ENCODE data around the gene DGKG.

DGKG gene

DNA sequence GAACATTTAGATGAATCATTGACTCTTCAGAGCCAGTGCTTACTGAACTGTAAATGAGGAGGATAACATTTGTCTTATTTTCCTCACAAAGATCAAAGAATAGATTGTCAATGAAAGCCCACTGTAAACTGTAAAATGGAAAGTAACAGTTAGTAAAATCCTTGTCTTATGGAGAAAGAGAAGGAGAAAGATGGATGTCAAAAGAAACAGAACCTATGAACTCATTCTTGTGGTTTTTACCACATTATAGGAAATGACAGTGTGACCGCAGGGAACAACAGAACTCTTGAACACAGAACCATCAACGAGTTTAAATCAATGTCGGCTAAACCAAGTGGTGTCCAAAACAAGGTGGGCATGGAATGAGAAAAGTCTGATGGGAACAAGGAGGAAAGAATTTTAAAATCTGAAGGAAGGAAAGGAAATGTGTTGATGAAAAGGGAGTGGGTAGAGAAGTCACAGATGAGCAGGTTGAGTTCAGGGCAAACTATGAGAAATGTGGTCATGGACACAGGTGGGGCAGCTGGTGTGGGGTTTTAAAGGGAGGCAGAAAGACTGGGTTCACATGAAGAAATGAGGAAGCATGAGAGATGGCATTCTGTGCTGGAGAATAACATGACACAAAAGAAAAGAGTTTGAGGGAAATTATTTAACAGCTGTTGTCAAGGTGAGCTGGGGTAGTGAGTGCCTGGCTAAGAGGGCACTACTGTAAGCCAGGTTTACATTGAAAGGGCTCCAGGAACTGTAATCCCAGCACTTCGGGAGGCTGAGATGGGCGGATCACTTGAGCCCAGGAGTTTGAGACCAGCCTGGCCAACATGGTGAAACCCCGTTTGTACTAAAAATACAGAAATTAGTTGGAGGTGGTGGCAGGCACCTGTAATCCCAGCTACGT is 210.7 kb downstream of the DGKG start:
- FAIRE-seq: no peak
- DNase-seq (ENCODE audit: insufficient read length, low spot score): no peak

DNA sequence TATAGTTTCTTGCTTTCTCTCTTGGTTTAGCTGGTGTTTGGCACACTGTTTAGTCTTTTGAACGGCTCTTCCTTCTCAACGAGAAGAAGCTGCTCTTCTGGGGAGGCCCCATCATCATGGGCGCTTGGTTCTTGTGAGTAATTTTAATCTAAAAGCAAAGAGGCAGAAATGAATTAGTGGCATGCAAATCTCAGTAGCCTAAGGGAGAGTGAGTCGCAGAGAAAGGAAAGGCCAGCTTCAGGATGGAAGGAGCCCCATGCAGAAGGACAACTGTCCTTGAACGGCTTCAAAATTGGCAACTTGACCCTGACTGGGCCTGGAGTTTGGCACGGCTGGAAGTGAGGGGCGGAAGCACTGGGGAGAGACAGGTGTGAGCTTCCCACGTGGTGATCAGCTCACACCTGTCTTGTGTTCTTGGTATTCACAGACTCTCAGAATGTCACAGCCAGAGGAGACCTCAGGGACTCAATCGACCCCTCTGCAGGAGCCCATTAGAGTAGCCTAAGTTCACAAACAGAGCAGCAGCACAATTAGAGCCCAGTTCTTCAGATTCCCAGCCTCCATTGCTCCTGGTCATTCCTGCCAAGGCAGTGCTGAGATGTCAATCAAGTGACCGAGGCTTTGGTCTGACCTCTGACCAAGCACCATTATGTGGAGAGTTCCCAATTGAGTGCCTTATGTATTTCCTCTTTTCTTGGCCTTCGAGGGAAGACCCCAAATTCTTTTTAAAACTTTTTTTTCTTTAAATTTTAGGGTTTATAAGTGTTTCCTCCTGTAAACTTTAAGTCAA is 211.8 kb downstream of the DGKG start:
- DNase-seq (ENCODE audit: insufficient read length, low spot score) (no peak), FAIRE-seq (no peak)

DNA sequence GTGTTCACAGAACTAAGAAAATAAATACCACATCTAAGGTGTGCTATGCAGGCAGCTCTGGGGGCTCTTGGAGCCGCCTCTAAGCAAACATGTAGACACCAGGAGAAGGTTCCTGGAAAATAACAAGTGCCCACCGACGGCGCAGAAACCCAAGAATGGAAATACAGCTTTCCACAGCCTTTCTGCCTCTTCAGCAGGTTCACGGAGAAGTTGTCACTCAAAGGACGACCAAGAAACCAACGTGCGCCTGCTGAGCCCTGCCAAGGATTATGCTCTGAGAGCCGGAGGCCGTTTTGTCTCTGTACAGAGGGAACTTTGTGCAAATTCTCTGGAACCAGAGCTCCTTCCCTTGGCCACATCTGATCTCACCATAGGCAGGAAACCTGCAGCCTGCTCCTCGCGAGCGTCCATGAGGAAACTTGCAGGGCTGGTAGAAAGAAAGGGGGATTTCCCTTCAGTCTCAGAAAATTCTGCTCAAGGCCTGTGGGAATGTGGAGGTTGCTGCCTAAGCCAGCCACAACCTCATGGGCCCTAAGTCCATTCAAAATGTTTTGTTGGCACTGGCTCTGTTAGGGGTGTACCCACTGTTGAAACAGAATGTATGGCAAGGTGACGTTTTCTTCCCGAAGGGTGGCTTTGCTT is 212.6 kb downstream of the DGKG start:
- FAIRE-seq (no peak), DNase-seq (ENCODE audit: insufficient read length, low spot score) (no peak)

DNA sequence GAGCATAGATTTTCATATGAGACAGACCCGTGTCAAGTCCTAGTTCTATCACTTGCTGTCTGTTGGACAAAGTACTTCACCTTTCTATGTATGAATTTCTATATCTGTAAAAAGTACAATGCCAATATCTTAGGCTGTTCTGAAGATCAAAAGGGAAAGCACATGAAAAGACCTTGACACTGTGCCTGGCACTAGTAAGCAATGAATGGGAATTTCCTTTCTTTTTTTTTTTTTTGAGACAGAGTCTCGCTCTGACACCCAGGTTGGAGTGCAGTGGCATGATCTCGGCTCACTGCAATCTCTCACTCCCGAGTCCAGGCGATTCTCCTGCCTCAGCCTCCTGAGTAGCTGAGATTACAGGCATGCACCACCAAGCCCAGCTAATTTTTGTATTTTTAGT is 217.8 kb downstream of the DGKG start:
- no peak for FAIRE-seq
- DNase-seq (ENCODE audit: insufficient read length, low spot score): no peak

DNA sequence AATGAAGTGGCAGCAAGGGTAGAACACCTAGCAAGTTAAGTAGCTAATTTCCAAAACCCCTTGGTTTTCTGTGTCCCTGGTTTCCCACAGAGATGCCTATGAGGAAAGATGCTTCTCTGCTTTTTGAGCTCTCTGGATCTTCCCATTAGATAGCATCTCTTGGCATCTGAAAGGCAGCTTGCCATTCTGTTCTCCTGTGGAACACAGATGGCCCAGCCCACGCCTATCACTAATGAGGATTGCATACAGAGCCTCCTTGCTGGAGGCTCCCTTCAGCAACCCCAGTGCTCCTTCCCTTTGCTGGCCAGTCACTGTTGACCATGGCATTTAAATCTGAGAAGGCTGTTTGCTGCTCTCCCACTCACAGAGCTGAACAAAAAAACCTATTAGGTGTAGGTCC is 218.8 kb downstream of the DGKG start:
- no peak for DNase-seq (ENCODE audit: insufficient read length, low spot score)

DNA sequence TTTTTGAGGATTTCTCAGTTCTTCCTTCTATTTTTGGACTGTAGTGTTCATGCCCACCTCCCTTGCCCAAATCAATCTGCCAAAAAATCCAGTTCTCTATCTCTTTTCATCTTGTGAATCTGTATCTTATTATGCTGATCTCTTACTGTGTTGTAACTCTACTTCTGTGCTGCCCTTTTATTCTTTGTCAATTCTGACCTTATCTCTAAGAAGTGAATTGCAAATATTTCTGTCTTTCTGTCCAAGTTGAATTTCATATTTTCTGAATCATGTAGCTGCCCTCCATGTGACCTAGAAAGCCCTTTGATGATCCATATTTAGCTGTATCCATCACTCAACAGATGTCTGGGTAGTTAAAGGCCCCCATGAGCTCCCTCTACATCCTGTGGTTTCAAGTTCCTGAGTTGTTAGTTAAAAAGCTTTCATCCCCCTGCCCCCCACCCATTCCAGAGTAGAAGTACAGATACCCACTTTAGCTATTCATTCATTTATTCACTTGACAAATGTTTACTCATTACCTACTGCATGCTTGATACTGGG is 219.6 kb downstream of the DGKG start:
- DNase-seq (ENCODE audit: insufficient read length, low spot score) (no peak), FAIRE-seq (no peak)

More for the DNA sequence above, 218.8 kb downstream of the DGKG start:
- FAIRE-seq: no peak

DNA sequence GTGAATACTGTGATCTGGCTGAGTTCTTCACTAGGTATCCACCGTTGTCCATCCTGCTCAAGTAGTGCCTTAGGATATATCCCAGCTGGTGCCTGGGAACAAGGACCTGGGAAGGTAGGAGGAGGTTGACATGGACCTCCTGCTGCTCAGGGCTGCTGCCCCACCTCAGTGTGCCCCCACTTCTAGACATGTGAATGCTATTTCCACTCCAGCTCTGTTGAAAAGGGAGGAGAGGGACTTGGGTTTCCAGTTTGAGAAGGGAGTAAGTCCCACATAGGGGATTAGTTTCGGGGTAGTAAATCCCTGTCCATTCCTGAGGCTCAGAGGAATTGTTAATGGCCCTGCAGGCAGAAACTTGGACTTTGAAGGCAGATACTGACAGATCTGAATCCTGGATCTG is 220.2 kb downstream of the DGKG start:
- DNase-seq (ENCODE audit: insufficient read length, low spot score): no peak
- FAIRE-seq: no peak

DNA sequence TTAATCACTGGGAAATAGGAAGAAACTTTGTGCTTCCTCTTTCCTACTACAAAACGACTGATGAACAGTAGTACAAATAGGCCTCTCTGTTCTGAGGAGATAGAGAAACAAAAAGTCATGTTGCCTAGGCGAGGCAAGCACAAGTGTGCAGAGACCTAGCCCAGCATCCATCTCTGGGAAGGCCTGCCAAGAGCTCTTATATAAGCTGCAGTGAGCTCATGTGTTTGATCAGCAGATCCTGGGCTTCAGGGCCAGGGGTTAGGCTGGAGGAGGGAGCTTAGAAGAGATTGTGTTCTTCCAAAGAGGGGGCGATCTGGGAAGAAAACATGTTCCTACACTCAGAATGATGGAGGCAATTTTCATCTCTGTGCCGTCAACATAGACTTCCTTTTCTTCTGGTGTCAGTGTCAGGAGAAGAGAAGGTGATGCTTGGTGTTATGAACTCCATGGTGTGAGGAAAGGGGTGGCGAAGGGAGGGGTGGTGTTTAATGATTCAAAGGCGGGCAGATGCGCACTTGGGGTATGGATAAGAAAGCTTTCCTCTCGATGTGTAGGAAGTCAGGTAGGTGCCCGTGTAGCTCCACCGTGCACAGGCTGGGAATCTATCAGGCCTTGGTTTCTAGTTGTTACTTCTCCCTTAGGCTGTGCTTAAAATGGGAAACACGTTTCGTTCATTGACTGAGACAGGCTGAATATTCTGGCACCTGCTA is 223.6 kb downstream of the DGKG start:
- FAIRE-seq (no peak), DNase-seq (ENCODE audit: insufficient read length, low spot score) (no peak)

DNA sequence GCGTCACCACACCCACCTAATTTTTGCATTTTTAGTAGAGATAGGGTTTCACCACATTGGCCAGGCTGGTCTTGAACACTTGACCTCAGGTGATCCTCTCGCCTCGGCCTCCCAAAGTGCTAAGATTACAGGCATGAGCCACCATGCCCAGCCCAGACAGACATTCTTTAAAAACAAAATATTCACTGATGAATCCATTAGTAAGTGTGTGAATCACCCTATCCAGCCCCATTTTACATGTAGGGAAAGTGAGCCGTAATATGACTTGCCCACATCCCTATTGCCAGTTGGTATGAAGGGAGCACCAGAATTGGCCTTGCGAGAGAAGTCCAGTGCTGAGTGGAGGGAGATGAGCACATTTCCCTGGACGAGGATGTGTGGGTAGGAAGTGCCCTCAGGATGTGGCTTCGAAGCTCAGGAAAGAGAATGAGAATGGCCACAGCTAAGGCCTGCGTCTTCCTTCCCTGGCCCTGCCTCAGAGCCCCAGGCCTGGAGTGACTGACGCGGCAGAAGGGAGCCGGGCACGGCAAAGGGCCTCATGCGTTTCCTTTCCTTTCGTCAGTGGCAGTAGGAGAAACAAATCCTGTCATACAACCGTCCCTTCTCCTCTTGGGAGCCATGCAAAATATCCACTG is 224.9 kb downstream of the DGKG start:
- no peak for FAIRE-seq
- no peak for DNase-seq (ENCODE audit: insufficient read length, low spot score)

DNA sequence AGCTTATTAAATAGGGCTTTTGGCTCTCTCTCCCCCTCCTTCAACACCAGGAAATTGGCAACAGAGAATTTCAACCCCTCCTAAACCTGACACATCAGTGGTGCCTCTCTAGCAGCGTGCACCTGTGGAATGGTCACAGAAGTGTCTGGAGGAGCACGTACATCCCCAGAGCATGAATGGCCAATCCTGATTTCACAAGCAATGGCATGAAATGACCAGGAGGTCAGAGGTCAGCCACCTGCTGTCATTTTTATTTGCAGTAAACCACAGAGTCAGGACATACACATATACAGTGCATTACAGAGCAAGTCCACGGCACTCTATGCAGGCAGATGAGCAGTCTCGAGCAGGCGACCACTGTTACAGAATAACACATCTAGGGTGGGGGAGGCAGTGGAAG is 228.1 kb downstream of the DGKG start:
- FAIRE-seq (no peak), DNase-seq (ENCODE audit: insufficient read length, low spot score) (no peak)

DNA sequence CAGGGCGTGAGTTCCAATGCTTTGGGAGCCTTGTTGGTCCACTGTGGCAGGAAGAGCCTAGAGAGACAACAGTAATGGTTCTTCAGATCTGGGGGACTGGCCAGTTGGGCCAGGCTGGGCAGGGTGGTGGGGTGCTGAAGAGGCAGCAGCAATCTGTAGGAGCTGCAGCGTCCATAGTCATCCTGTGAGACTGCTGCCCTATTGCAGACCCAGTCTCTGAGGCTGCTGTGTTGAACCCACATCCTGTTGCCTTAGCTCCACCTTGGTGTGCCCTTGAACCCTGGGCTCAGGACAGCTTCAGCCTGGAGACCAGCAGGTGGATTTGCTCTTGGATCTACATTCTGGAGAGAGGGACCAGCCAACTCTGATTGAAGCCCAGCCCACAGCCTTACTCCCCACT is 229.5 kb downstream of the DGKG start:
- FAIRE-seq: no peak

DNA sequence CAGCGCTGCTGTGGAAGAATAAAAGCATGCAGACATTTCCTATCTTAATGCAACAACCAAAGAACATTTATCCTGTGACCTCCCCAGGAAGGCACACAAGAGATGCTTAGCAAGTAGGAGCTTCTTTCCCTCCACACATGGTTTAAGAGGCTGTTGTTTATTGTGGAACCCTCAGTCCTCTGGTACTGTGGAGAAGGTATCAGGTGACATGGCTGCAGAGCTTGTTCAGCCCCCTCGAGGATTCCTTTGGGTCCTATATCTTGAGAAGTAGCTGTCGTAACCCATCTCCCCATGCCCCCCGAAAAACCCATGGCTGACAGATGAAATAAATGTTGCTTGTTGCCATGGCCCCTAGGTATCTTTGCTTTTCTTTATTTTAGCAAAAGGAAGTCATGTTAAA is 232.8 kb downstream of the DGKG start:
- no peak for DNase-seq (ENCODE audit: insufficient read length, low spot score)
- no peak for FAIRE-seq

More for the DNA sequence above, 229.5 kb downstream of the DGKG start:
- no peak for DNase-seq (ENCODE audit: insufficient read length, low spot score)

DNA sequence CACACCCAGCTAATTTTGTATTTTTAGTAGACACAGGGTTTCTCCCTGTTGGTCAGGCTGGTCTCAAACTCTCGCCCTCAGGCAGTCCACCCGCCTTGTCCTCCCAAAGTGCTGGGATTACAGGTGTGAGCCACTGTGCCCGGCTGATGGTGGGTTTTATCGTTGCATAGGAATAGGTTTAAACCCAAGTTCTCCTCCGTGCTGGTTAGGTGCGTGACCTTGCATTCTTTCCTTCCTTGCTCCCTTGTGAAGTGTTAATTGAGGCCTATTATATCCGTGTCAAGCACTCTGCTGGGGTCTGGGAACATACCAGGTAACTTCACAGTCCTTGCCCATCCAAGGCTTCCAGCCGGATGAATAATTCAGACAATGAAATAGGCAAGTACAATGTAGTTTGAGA is 233.9 kb downstream of the DGKG start:
- DNase-seq (ENCODE audit: insufficient read length, low spot score) (no peak), FAIRE-seq (no peak)

DNA sequence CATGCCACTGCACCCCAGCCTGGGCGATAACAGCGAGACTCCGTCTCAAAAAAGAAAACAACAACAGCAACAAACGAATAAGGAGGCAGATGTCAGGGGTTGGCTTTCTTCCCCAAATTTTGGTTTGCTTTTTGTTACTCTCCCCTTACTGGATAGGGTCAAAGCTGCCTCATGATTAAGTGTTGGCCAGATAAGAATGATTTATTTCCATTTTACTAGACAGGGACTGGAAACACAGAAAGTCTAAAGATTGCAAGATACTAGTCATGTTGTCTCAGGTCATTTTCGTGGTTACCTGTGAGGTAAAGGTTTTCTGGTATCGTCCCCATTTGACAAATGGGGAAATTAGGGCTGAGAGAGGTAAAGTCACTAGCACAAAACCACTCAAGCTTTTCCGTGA is 234.6 kb downstream of the DGKG start:
- FAIRE-seq (no peak), DNase-seq (ENCODE audit: insufficient read length, low spot score) (no peak)

DNA sequence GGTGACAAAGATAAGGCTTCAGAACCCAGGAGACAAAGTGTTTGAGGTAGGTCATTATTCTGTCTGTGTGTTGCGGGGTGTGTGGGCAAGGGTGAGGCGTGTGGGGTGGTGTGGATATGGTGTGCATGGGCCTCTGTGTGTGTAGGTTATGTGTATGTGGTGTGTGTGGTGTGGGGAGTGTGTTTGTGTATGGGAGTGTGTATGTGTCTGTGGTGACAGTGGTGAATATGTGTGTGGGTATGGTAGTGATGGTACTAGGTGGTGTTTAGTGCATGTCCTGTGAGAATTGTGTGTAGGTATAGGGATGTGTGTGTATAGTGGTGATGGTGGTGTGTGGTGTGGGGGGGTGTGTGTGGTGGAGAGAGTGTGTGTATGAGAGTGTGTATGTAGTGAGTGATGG is 236.9 kb downstream of the DGKG start:
- FAIRE-seq (no peak), DNase-seq (ENCODE audit: insufficient read length, low spot score) (no peak)

DNA sequence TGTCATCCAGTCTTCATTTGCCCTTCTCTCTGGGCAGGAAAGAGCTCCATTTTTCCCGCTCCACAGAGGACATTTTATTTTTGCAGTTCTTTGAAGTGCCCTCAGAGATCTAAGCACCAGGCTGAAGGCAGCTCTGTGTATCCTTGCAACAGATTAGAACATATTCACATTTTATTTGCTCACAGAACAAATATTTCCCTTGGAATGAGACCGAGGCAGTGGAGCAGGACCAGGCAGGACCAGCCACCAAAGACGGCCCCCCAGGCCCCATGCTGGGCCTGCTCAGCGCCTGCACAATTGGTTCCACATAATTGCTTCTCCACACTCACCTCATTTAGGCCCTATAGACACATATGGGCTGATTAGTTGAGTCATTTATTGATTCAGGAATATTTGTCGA is 237.4 kb downstream of the DGKG start:
- no peak for FAIRE-seq

DNA sequence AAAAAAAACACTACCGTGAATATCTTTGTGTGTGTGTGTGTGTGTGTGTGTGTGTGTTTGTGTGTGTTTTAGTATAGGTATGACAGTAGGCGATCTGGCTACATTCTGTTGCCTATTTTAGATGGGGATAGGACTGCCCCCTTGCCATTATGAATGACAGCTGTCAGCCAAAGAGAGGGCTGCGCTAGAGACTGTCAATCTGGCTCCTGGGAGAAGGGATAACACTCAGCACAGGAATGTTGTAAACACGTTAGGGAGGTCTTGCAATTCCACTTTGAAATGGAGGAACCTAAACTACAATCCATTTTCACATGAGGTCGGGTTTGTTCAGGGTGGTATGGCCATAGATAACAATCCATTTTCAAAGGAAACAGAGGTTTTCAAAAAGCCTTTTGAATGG is 239.0 kb downstream of the DGKG start:
- FAIRE-seq (no peak), DNase-seq (ENCODE audit: insufficient read length, low spot score) (no peak)

More for the DNA sequence above, 237.4 kb downstream of the DGKG start:
- no peak for DNase-seq (ENCODE audit: insufficient read length, low spot score)

DNA sequence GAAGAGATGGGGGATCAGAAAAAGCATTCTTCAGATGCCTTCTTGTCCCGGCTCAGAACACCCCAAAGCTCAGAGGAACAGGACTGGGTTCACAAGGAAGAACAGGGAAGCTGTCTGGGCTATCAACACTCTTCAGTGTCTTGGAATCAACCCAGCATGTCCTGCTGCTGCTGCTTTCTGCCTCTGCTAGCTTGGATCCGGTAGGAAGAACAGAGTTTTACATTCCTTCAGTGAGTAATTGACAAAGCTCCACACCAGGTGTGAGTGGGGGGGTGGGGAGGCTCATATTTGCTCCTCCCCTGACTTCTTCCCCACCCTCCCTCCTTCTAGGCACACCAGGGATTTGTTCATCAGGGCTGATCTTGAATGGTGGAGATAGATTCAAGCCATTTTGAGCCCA is 240.1 kb downstream of the DGKG start:
- DNase-seq (ENCODE audit: insufficient read length, low spot score): no peak
- FAIRE-seq: no peak

DNA sequence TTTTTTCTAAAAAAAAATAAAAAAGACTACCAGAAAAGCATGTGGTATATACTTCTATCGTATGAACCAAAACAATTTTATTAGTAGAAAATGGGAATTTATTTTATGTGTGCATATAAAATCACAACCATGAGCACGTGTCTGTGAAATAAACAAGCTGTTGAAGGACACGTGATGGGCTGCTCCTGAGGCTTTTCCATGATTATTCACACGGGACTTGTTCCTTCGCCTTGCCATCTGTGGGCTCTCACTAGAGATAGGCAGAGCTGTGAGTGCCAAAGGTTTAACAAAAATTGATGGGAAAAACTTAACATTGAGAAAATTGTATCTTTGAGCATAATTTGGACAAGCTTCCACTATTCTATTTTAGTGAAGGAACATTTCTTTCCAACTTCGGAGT is 240.8 kb downstream of the DGKG start:
- no peak for FAIRE-seq

DNA sequence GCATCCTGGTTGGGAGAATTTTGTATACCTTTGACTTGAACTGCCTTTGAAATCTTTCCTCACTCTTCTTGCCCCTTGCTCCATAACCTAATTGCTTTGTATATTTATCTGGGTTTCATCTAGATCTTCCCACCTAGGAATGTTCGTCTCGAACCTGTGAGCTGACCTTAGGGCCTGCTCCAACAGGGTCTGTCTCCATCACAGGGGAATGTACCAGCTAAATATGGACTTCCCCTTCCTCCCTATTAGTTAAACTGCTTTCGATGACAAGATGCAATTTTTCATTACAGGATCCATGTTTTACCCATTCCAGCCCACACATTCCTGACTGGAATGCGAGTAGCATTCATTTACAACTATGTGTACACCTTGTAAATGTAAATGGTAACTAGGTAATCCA is 242.5 kb downstream of the DGKG start:
- DNase-seq (ENCODE audit: insufficient read length, low spot score) (no peak), FAIRE-seq (no peak)

More for the DNA sequence above, 240.8 kb downstream of the DGKG start:
- DNase-seq (ENCODE audit: insufficient read length, low spot score): no peak
